ENCODE measurements around the gene SYNDIG1.

Gene SYNDIG1

GRCh38 chr20:24543168-24543567 is 73.7 kb downstream of the SYNDIG1 start:
- Histone ChIP-seq H2AK5ac (ENCODE audit: low read length, severe bottlenecking) (no peak overlapping the region), H4K8ac (ENCODE audit: low read length) (no peak overlapping the region), H3K9ac (ENCODE audit: low read length) (no peak overlapping the region), H3K4ac (ENCODE audit: low read depth in 1 of 2, low read length in 2 of 2) (no peak overlapping the region), H2BK15ac (ENCODE audit: low read depth, poor library complexity, severe bottlenecking) (no peak overlapping the region), H2BK120ac (ENCODE audit: low read depth, low read length) (no peak overlapping the region), H3K4me3 (ENCODE audit: insufficient read depth in 1 of 2, low read depth in 1 of 2, low read length in 2 of 2) (no peak overlapping the region), H2BK12ac (ENCODE audit: low read length in 2 of 2) (no peak overlapping the region), H3K79me1 (replicated peaks; ENCODE audit: low read length, poor library complexity, severe bottlenecking) (no peaks in the 10 kb centered on the region), H3K9me3 (ENCODE audit: control insufficient read depth, low read length) (peaks cover 5% of the 10 kb centered on the region), H3K4me1 (ENCODE audit: control insufficient read depth, insufficient read depth, low read depth, low read length) (no peaks in the 10 kb centered on the region), H3K27me3 (ENCODE audit: control insufficient read depth in 1 of 2, insufficient read depth in 1 of 2, low read length in 2 of 2) (peaks cover 0 to 24% of the 10 kb centered on the region in 2 experiments), H2AFZ (ENCODE audit: low read depth, low read length) (no peak overlapping the region), H4K91ac (ENCODE audit: low read length) (no peak overlapping the region), H3K4me2 (ENCODE audit: low read length, poor library complexity, severe bottlenecking) (no peak overlapping the region), H3K18ac (ENCODE audit: low read depth in 1 of 2, low read length in 2 of 2) (no peak overlapping the region), H3K27ac (ENCODE audit: low read length, poor library complexity, severe bottlenecking) (no peak overlapping the region), H2BK5ac (ENCODE audit: low read depth, low read length, poor library complexity, severe bottlenecking) (no peak overlapping the region), H3K14ac (ENCODE audit: low read length in 2 of 2) (no peak overlapping the region), H3K36me3 (ENCODE audit: control insufficient read depth in 1 of 2, insufficient read depth in 2 of 2, low read depth in 1 of 2, low read length in 2 of 2) (peaks cover 0 to 10% of the 10 kb centered on the region in 2 experiments), H3K23ac (ENCODE audit: low read length in 2 of 2) (no peak overlapping the region)
- WGBS = 88% methylated on average over 17 of the region's 19 CpGs
- DNase-seq = no peak

GRCh38 chr20:24543741-24544140 is 74.3 kb downstream of the SYNDIG1 start:
- Histone ChIP-seq H3K18ac (ENCODE audit: low read depth in 1 of 2, low read length in 2 of 2) (no peak overlapping the region), H4K91ac (ENCODE audit: low read length) (no peak overlapping the region)

GRCh38 chr20:24544371-24544770 is 74.9 kb downstream of the SYNDIG1 start:
- Histone ChIP-seq H3K14ac (ENCODE audit: low read length in 2 of 2) (no peak overlapping the region), H3K4ac (ENCODE audit: low read depth in 1 of 2, low read length in 2 of 2) (no peak overlapping the region), H2BK5ac (ENCODE audit: low read depth, low read length, poor library complexity, severe bottlenecking) (no peak overlapping the region), H2BK15ac (ENCODE audit: low read depth, poor library complexity, severe bottlenecking) (no peak overlapping the region), H3K36me3 (ENCODE audit: control insufficient read depth in 1 of 2, insufficient read depth in 2 of 2, low read depth in 1 of 2, low read length in 2 of 2) (peaks cover 0 to 10% of the 10 kb centered on the region in 2 experiments), H3K4me3 (ENCODE audit: insufficient read depth in 1 of 2, low read depth in 1 of 2, low read length in 2 of 2) (peak overlapping the region in 1 of 2 experiments; percentile 24), H4K91ac (ENCODE audit: low read length) (no peak overlapping the region), H4K8ac (ENCODE audit: low read length) (no peak overlapping the region), H2BK12ac (ENCODE audit: low read length in 2 of 2) (no peak overlapping the region), H3K27ac (ENCODE audit: low read length, poor library complexity, severe bottlenecking) (no peak overlapping the region), H3K18ac (ENCODE audit: low read depth in 1 of 2, low read length in 2 of 2) (no peak overlapping the region), H2AFZ (ENCODE audit: low read depth, low read length) (no peak overlapping the region), H3K9me3 (ENCODE audit: control insufficient read depth, low read length) (peaks cover 5% of the 10 kb centered on the region), H3K27me3 (ENCODE audit: control insufficient read depth in 1 of 2, insufficient read depth in 1 of 2, low read length in 2 of 2) (peaks cover 0 to 24% of the 10 kb centered on the region in 2 experiments), H2AK5ac (ENCODE audit: low read length, severe bottlenecking) (no peak overlapping the region), H2BK120ac (ENCODE audit: low read depth, low read length) (no peak overlapping the region), H3K4me1 (ENCODE audit: control insufficient read depth, insufficient read depth, low read depth, low read length) (no peaks in the 10 kb centered on the region), H3K79me1 (replicated peaks; ENCODE audit: low read length, poor library complexity, severe bottlenecking) (no peaks in the 10 kb centered on the region), H3K9ac (ENCODE audit: low read length) (no peak overlapping the region), H3K4me2 (ENCODE audit: low read length, poor library complexity, severe bottlenecking) (no peak overlapping the region), H3K23ac (ENCODE audit: low read length in 2 of 2) (no peak overlapping the region)
- WGBS = 69% methylated on average over 7 of the region's 7 CpGs
- DNase-seq = no peak

More at GRCh38 chr20:24543741-24544140, 74.3 kb downstream of the SYNDIG1 start:
- no peak overlapping the region for H3K27ac ChIP-seq (ENCODE audit: low read length, poor library complexity, severe bottlenecking)
- H3K23ac ChIP-seq (ENCODE audit: low read length in 2 of 2) = no peak overlapping the region
- no peak overlapping the region for H2BK12ac ChIP-seq (ENCODE audit: low read length in 2 of 2)
- peaks cover 5% of the 10 kb centered on the region for H3K9me3 ChIP-seq (ENCODE audit: control insufficient read depth, low read length)
- DNase-seq = no peak
- H2BK15ac ChIP-seq (ENCODE audit: low read depth, poor library complexity, severe bottlenecking) = no peak overlapping the region
- H3K9ac ChIP-seq (ENCODE audit: low read length) = no peak overlapping the region
- H3K14ac ChIP-seq (ENCODE audit: low read length in 2 of 2) = no peak overlapping the region
- no peak overlapping the region for H2AK5ac ChIP-seq (ENCODE audit: low read length, severe bottlenecking)
- H3K79me1 ChIP-seq (replicated peaks; ENCODE audit: low read length, poor library complexity, severe bottlenecking) = no peaks in the 10 kb centered on the region
- WGBS = 79% methylated on average over 6 of the region's 6 CpGs
- peaks cover 0 to 10% of the 10 kb centered on the region in 2 experiments for H3K36me3 ChIP-seq (ENCODE audit: control insufficient read depth in 1 of 2, insufficient read depth in 2 of 2, low read depth in 1 of 2, low read length in 2 of 2)
- H3K4me2 ChIP-seq (ENCODE audit: low read length, poor library complexity, severe bottlenecking) = no peak overlapping the region
- H3K4ac ChIP-seq (ENCODE audit: low read depth in 1 of 2, low read length in 2 of 2) = no peak overlapping the region
- H2BK5ac ChIP-seq (ENCODE audit: low read depth, low read length, poor library complexity, severe bottlenecking) = no peak overlapping the region
- H2BK120ac ChIP-seq (ENCODE audit: low read depth, low read length) = no peak overlapping the region
- H3K4me3 ChIP-seq (ENCODE audit: insufficient read depth in 1 of 2, low read depth in 1 of 2, low read length in 2 of 2) = no peak overlapping the region
- peaks cover 0 to 24% of the 10 kb centered on the region in 2 experiments for H3K27me3 ChIP-seq (ENCODE audit: control insufficient read depth in 1 of 2, insufficient read depth in 1 of 2, low read length in 2 of 2)
- no peak overlapping the region for H2AFZ ChIP-seq (ENCODE audit: low read depth, low read length)
- H3K4me1 ChIP-seq (ENCODE audit: control insufficient read depth, insufficient read depth, low read depth, low read length) = no peaks in the 10 kb centered on the region
- no peak overlapping the region for H4K8ac ChIP-seq (ENCODE audit: low read length)

GRCh38 chr20:24545168-24545567 is 75.7 kb downstream of the SYNDIG1 start:
- H3K27ac ChIP-seq (ENCODE audit: low read length, poor library complexity, severe bottlenecking) = no peak overlapping the region
- H3K9me3 ChIP-seq (ENCODE audit: control insufficient read depth, low read length) = peaks cover 5% of the 10 kb centered on the region
- H2BK12ac ChIP-seq (ENCODE audit: low read length in 2 of 2) = no peak overlapping the region
- H3K27me3 ChIP-seq (ENCODE audit: control insufficient read depth in 1 of 2, insufficient read depth in 1 of 2, low read length in 2 of 2) = peaks cover 0 to 24% of the 10 kb centered on the region in 2 experiments
- no peak overlapping the region for H2AK5ac ChIP-seq (ENCODE audit: low read length, severe bottlenecking)
- no peak overlapping the region for H3K18ac ChIP-seq (ENCODE audit: low read depth in 1 of 2, low read length in 2 of 2)
- H2BK15ac ChIP-seq (ENCODE audit: low read depth, poor library complexity, severe bottlenecking) = no peak overlapping the region
- peaks cover 0 to 10% of the 10 kb centered on the region in 2 experiments for H3K36me3 ChIP-seq (ENCODE audit: control insufficient read depth in 1 of 2, insufficient read depth in 2 of 2, low read depth in 1 of 2, low read length in 2 of 2)
- no peak overlapping the region for H3K9ac ChIP-seq (ENCODE audit: low read length)
- no peak for DNase-seq
- no peak overlapping the region for H3K23ac ChIP-seq (ENCODE audit: low read length in 2 of 2)
- no peak overlapping the region for H3K4ac ChIP-seq (ENCODE audit: low read depth in 1 of 2, low read length in 2 of 2)
- WGBS = 81% methylated on average over 11 of the region's 11 CpGs
- H2BK120ac ChIP-seq (ENCODE audit: low read depth, low read length) = no peak overlapping the region
- H3K4me1 ChIP-seq (ENCODE audit: control insufficient read depth, insufficient read depth, low read depth, low read length) = no peaks in the 10 kb centered on the region
- no peaks in the 10 kb centered on the region for H3K79me1 ChIP-seq (replicated peaks; ENCODE audit: low read length, poor library complexity, severe bottlenecking)
- H3K4me3 ChIP-seq (ENCODE audit: insufficient read depth in 1 of 2, low read depth in 1 of 2, low read length in 2 of 2) = no peak overlapping the region
- H3K4me2 ChIP-seq (ENCODE audit: low read length, poor library complexity, severe bottlenecking) = no peak overlapping the region
- no peak overlapping the region for H4K91ac ChIP-seq (ENCODE audit: low read length)
- H3K14ac ChIP-seq (ENCODE audit: low read length in 2 of 2) = no peak overlapping the region
- no peak overlapping the region for H2AFZ ChIP-seq (ENCODE audit: low read depth, low read length)
- no peak overlapping the region for H4K8ac ChIP-seq (ENCODE audit: low read length)
- no peak overlapping the region for H2BK5ac ChIP-seq (ENCODE audit: low read depth, low read length, poor library complexity, severe bottlenecking)
